Body of pancreas (tissue), 4 donors: ENCODE data around the gene NTN3.

Source experiments
- POLR2A ChIP-seq, 3 donors: fragments of 450-650 bp; IDR thresholded peaks; one replicate each; pipeline ENCODE4 v1.6.1; 2016; ENCODE audit warnings: antibody characterized with exemption in 3 of 3, mild to moderate bottlenecking in 2 of 3
- TF ChIP-seq, protein P1 (sequence below), 7 experiments: fragments of 450-650 bp in 4 of 7; fragments of 200-600 bp in 3 of 7; sonication (generic) in 3 of 7; IDR thresholded peaks; one replicate each; pipeline ENCODE4 v1.5.1; 2016 to 2019; ENCODE audit warnings: antibody characterized with exemption in 7 of 7

GRCh38 chr16:2487517-2487842, 16.4 kb downstream of the NTN3 start:
- TF ChIP-seq POLR2A (IDR thresholded peaks at IDR 0.05): no peak
- TF ChIP-seq, protein P1, sequence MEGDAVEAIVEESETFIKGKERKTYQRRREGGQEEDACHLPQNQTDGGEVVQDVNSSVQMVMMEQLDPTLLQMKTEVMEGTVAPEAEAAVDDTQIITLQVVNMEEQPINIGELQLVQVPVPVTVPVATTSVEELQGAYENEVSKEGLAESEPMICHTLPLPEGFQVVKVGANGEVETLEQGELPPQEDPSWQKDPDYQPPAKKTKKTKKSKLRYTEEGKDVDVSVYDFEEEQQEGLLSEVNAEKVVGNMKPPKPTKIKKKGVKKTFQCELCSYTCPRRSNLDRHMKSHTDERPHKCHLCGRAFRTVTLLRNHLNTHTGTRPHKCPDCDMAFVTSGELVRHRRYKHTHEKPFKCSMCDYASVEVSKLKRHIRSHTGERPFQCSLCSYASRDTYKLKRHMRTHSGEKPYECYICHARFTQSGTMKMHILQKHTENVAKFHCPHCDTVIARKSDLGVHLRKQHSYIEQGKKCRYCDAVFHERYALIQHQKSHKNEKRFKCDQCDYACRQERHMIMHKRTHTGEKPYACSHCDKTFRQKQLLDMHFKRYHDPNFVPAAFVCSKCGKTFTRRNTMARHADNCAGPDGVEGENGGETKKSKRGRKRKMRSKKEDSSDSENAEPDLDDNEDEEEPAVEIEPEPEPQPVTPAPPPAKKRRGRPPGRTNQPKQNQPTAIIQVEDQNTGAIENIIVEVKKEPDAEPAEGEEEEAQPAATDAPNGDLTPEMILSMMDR (IDR thresholded peaks at IDR 0.05): no peak
